Nephron progenitor cell (in vitro differentiated cells): ENCODE results near the gene FAM163B.
"Not testable (repeated sequence)": the region's sequence is repeated elsewhere in the genome, so short reads cannot be mapped to it uniquely, and the experiment has no call there.

Source experiments
- DNase-seq: peaks from one replicate; pipeline ENCODE4 v3.0.0; 2021
- H3K27ac Mint-ChIP-seq: 2 replicates; pipeline ENCODE4 v1.8.0; 2021; ENCODE audit warnings: mild to moderate bottlenecking, moderate library complexity, mixed read lengths
- H3K27me3 Mint-ChIP-seq: 2 replicates; pipeline ENCODE4 v1.8.0; 2021; ENCODE audit warnings: mild to moderate bottlenecking, low read depth, mixed read lengths; ENCODE audit not compliant: poor library complexity
- H3K36me3 Mint-ChIP-seq: 2 replicates; pipeline ENCODE4 v1.8.0; 2021; ENCODE audit warnings: low read depth, mixed read lengths
- H3K4me1 Mint-ChIP-seq: 2 replicates; pipeline ENCODE4 v1.8.0; 2021; ENCODE audit warnings: mixed read lengths
- H3K4me3 Mint-ChIP-seq: 2 replicates; pipeline ENCODE4 v1.8.0; 2021; ENCODE audit warnings: mild to moderate bottlenecking, moderate library complexity, mixed read lengths
- H3K9me3 Mint-ChIP-seq: 2 replicates; pipeline ENCODE4 v1.8.0; 2021; ENCODE audit warnings: mild to moderate bottlenecking, moderate library complexity, mixed read lengths
- CTCF ChIP-seq: fragments of 200-600 bp; sonication (generic); IDR thresholded peaks from 2 replicates; pipeline ENCODE4 v1.5.0; 2021; ENCODE audit warnings: antibody characterized with exemption

FAM163B gene

GRCh38 chr9:133627341-133627740, 18.2 kb upstream of the FAM163B start:
- no peak overlapping the region for H3K4me3 Mint-ChIP-seq
- DNase-seq: no peak
- H3K27me3 Mint-ChIP-seq: peaks cover 40% of the 10 kb centered on the region
- no peak overlapping the region for H3K27ac Mint-ChIP-seq
- H3K36me3 Mint-ChIP-seq: no peaks in the 10 kb centered on the region
- peaks cover 32% of the 10 kb centered on the region for H3K9me3 Mint-ChIP-seq
- TF ChIP-seq CTCF: no peak
- H3K4me1 Mint-ChIP-seq: peaks cover 7% of the 10 kb centered on the region

GRCh38 chr9:133626008-133626407, 16.8 kb upstream of the FAM163B start:
- peaks cover 53% of the 10 kb centered on the region for H3K27me3 Mint-ChIP-seq
- H3K9me3 Mint-ChIP-seq: peaks cover 32% of the 10 kb centered on the region

GRCh38 chr9:133622555-133622954, 13.4 kb upstream of the FAM163B start:
- no peak overlapping the region for H3K27ac Mint-ChIP-seq
- no peaks in the 10 kb centered on the region for H3K36me3 Mint-ChIP-seq
- H3K4me1 Mint-ChIP-seq: peaks cover 6% of the 10 kb centered on the region
- no peak for DNase-seq
- H3K27me3 Mint-ChIP-seq: peaks cover 76% of the 10 kb centered on the region
- peaks cover 32% of the 10 kb centered on the region for H3K9me3 Mint-ChIP-seq
- no peak for TF ChIP-seq CTCF
- no peak overlapping the region for H3K4me3 Mint-ChIP-seq

More at GRCh38 chr9:133626008-133626407, 16.8 kb upstream of the FAM163B start:
- not testable (repeated sequence) for DNase-seq, H3K4me3 Mint-ChIP-seq, H3K27ac Mint-ChIP-seq, H3K36me3 Mint-ChIP-seq, H3K4me1 Mint-ChIP-seq

- DNase-seq: no peak
- Mint-ChIP-seq H3K36me3 (no peaks in the 10 kb centered on the region), H3K4me3 (no peak overlapping the region), H3K4me1 (peaks cover 6% of the 10 kb centered on the region), H3K9me3 (peaks cover 25% of the 10 kb centered on the region), H3K27ac (no peak overlapping the region), H3K27me3 (peaks cover 77% of the 10 kb centered on the region)
- no peak for TF ChIP-seq CTCF
Observed at GRCh38 chr9:133621725-133622267, 12.6 kb upstream of the FAM163B start.

- H3K27me3 Mint-ChIP-seq: peaks cover 73% of the 10 kb centered on the region
- no peaks in the 10 kb centered on the region for H3K36me3 Mint-ChIP-seq
- no peak overlapping the region for H3K27ac Mint-ChIP-seq
- H3K9me3 Mint-ChIP-seq: peaks cover 6% of the 10 kb centered on the region
- TF ChIP-seq CTCF: no peak
- DNase-seq: no peak
- H3K4me3 Mint-ChIP-seq: no peak overlapping the region
- H3K4me1 Mint-ChIP-seq: peaks cover 6% of the 10 kb centered on the region
Observed at GRCh38 chr9:133619791-133620190, 10.6 kb upstream of the FAM163B start.

- TF ChIP-seq CTCF: no peak
- no peak overlapping the region for H3K4me3 Mint-ChIP-seq
- H3K9me3 Mint-ChIP-seq: no peaks in the 10 kb centered on the region
- no peak for DNase-seq
- H3K4me1 Mint-ChIP-seq: peaks cover 6% of the 10 kb centered on the region
- no peaks in the 10 kb centered on the region for H3K36me3 Mint-ChIP-seq
- peaks cover 76% of the 10 kb centered on the region for H3K27me3 Mint-ChIP-seq
- H3K27ac Mint-ChIP-seq: no peak overlapping the region
Observed at GRCh38 chr9:133618726-133619125, 9.5 kb upstream of the FAM163B start.
